Muscle of arm (tissue), 12 donors: ENCODE data around the gene GSG1L. TPM values are rescaled to one million over a fixed set of nuclear protein-coding genes. Genes with fewer than 3 reads are reported as not detected.

Experiments
- DNase-seq: peaks from one replicate; pipeline ENCODE4 v3.0.0-alpha.2; 2013
- polyA plus RNA-seq, 12 donors: library from polyadenylated mRNA; unstranded; fragments of 120-200 nt; gene quantifications; one replicate each; pipeline ENCODE4 v1.2.1, GENCODE V29; 2013; ENCODE audit not compliant: insufficient read length in 12 of 12

The GSG1L gene
- polyA plus RNA-seq, 12 donors: 1.6 to 2.9 (median 2.0) TPM; not detected in 2

DNA sequence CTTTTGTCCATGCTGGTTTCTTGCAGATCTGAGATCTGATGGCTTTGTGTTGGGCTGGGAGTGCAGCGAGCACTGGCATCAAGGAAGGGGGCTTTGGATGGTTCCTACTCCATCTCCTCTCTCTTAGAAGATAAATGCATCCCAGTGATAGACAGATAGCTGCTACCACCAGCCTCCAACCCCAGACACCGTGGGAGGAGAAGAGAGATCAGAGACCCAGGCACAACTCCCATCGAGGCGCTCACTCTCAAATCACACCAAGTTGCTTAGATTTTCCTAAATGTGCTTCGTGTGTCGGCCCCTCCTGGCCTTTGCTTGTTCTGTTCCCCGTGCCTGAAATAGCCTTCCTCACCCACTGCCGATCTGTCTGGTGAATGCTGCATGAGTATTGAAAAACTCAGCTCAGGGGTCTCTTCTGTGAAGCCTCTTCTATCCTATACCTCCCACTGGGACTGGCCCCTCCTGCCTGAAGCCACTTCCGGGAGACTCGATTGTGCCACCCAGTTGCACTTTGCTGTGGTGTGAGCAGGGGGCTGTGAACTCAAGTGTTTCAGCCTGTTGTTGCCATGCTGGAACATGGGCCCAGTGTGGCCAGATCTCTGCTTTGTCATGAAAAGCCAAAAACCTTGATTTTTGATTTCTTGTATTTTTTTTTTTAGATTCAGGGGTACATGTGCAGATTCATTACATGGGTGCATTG lies 242.7 kb downstream of the GSG1L start:
- DNase-seq: no peak

DNA sequence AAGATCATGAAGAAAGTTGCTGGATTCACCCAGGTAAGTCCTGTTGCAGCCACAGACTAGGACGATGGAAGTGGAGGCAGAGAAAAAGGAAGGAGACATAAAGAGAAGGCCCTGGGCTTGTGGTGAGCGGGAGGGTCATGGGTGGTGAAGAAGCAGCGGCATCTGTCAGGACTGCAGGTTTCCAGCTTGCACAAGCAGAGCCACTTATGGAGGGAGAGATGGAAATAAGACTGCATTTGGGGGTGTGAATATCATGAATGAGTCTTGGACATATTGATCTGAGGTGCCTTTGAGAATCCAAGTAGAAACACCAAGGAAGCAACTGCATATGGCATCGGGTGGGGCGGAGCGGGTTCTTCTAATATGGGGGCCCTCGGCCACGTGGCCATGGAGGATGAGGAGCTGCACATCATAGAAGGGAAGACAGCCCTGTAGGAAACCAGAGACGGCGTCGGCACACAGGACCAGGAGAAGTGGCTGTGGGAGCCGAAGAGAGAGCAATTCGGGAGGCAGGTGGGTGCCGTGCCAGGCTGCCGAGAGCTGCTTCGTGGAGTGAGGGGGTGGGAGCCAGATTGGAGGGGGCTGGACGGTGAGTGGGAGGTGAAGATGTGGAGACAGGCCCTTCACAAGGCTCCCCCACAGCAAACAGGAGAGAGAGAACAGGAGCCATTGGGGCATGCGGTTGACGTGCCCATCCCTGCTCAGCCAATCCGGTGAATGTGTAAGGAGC lies 243.5 kb downstream of the GSG1L start:
- DNase-seq: no peak

DNA sequence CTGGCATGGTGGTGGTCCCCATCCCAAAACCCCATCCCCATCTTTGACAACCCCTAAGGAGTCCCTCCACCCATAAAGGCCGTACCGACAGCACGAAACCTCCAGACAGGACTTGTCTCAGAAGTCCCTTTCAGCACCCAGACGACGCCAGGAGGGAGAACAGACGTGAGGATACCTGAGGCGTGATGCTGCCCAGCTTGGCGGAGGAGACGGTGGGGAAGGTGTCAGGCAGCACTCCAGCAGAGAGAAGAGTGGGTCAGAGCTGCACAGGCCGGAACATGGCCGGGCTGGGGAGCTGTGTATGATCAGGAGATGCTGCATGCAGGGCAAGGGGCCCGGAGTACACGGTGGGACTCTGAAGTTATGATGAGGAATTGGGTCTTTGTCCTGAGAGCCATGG lies 244.2 kb downstream of the GSG1L start:
- DNase-seq: no peak

DNA sequence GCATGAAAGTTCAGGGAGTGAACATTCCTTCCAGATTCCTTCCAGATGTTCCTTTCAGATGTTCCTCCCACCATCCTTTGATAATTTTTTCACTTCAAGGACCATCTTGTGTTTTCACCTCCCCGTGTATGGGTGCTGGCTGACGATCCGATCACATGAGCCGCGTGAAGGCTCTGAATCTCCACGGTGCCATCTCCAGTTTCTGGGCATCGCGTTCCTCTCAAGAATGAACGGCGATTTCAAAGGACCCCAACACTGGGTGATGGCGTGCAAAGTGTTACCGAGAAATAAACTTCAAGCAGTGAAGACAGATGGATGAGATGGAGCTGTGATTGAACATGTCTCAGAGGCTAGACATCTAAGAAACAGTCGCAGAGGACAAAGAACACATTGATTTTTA lies 245.3 kb downstream of the GSG1L start:
- DNase-seq: no peak

DNA sequence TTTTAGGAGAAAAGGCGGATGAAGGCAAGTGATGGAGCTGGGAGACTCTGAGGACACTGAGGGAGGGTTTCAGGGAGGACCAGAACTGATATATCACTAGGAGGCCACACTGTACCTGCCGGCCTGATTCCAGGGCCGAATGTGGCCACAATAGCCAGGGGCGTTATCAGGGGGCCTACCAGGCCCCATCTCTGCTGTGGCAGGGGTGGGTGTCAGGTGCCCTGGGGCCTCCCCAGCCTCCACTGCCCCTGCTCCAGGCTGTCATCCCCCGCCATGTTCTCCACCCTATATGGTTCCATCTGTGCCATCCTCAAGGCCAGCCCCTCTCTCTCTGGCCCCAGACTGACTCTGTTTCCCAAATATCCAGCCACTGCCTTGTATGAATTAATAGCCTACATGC lies 246.5 kb downstream of the GSG1L start:
- no peak for DNase-seq

DNA sequence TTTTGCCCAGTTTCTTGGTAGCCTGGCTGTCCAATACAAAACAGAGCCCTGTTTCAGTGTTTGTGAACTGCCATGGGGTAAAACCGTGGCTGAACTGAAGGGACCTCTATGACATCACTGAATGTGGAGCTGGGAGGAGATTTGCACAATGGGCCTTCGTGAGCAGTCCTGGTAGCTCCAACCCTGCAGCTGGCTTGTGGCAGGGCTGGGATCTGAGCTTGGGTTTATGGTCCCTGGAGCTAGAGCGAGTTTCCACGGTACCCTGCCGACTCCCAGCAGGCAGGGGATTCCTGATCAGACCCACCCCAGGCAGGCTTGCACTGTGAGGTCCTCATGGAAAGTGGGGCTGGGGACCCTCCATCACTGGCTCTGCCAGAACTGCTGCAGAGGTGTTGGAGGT lies 247.0 kb downstream of the GSG1L start:
- DNase-seq: no peak

DNA sequence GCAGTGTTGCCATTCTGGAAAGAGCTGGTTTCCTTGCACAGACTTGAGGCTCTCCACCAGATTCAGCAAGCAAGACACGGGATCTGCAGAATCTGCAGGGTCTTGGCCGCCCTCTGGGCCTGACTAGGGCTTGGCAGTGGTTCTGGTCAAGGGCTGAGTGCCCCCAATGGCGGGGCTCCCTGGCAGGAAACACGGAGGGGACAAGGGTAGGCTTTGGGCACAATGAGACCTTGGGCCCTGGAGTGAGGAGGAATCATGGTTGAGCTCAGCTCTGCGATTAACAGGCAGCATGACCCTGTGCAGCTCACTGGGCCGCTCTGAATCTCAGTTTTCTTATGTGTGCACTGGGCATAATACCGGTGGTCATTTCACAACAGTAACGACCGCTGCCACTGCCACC lies 249.9 kb downstream of the GSG1L start:
- DNase-seq: no peak

DNA sequence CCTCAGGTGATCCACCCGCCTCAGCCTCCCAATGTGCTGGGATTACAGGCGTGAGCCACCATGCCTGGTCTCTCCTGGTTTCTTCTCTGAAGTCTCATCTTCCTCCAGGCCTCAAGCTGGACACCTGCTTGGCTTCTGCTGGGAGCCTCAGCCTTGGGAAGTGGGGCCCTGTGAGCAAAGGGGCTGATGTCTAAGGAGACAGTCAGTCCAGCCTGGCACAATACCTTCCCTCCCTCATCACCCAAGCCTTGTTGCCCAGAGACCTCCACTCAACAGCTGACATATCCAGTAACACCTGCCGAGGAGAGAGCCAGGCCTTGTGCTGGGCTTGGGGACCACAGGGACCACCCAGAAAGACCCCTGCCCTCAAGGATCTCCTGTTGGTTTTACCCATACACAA lies 251.6 kb downstream of the GSG1L start:
- no peak for DNase-seq

DNA sequence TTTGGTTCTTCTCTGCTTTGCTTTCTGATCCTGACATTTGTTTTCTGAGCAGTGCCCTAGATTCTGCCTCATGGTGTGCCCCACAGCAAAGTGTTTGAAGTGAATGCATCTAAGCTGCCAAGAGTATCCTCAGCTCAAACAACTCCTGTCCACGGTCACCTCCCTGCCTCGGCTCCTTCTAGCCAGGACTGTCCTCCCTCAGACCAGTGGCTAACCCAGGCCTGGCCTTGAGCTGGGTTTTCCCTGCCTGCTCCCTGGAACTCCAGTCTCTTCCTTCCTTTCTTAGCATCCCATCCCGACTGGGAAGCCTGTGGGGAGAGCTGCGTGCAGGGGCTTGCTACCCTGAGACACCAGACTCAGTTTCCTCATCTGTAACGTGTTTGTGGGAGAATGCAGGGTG lies 256.5 kb downstream of the GSG1L start:
- DNase-seq: no peak

DNA sequence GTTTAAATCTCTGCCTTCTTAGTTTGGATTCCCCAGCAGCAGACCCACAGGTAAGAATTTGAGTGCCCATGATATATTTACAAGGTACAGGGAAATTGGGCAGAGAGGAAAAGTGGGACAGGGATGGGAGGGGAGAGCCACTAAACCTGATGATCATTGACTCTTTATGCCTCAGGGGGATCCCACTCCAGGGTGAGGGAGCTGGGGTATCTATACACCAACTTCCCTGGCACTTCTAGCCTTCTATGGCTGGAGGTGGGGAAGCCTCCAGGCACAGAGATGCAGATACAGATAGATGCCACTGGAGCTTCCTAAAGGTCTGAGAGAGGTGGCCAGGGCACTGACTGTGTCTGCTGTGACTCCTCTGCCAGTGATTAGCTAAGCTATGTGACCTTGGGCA lies 257.1 kb downstream of the GSG1L start:
- DNase-seq: no peak

DNA sequence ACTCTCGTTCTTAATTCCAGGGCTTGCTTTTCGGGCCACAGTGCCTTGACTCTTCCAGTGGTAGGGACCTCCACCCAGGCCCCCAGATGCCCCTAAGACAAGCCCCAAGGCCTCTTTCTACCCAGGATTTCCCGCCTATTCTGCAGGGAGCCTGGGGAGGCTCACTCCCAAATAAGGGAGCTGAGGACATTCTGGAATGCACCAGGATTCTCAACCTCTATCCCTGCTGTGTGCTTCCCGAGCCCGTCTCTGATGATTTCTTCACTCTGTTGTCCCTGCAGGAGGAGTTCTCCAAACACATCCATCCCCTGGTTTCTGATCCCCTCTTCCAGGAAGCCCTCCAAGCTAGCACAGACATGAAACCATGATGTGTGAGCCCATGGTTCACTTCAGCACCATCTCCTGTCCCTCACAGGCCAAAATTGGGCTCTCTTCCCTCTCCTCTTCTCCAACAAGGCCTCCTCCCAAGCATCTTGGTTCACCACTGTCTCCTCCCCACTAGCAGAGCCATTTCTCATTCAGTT lies 257.6 kb downstream of the GSG1L start:
- DNase-seq: no peak

DNA sequence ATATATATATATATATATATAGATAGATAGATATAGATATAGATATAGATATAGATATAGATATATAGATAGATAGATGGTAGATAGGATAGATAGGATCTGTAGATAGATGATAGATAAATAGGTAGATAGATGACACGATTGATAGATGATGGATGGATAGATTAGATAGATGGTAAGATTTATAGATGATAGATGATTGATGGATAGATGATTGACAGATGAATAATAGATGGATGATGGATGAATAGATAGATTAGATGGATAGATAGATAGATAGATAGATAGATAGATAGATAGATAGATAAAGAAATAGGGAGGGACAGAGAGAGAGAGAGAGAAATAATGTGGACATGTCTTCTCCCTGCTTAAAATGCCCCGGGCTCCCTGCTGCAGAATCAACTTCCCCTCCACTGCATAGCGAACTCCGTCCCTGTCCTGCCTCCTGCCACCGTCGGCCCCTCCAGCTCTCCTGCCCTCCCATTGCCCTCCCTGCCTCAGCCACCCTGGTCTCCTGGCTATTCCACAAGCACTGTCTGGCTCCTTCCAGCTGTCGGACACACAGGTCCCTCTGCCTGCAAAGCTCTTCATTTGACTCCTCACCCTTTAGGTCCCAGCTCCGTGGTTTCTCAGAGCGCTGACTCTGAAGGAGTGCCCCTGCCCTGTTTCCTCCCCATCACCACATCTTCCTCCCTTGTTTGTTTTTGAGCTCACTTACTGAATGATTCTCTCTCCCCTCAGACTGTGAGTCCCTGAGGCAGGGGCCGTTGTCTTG lies 259.6 kb downstream of the GSG1L start:
- DNase-seq: no peak

DNA sequence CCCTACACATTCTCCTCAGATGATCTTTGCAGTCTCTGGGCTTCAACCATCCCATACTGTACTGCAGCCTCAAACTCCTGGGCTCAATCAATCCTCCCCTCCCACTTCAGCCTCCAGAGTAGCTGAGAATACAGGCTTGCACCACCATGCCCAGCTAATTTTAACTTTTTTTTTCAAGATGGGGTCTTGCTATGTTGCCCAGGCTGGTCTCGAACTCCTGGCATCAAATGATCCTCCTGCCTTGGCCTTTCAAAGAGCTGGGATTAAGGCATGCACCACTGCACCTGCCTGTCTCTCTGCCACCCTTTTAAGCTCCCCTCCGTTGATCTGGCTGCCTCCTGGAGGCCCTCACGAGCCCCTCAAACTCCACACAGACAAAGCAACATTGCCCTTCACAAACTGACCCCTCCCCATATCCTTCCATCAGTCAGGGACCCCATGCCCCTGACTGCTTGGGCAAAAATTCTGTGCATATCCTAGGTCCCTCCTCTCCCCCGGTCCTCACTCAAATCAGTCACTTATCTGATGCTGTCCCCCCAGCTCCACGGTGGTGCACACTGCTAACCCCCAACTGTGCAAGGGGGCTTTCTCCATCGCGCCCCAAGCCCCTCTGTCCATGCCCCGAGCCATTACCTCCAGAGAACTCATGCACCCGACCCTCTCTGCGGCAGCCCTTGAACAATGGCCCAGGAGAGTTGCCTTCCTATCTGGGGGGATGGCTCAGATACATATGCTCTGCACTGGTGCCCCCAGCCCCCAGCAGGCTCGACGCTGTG lies 260.7 kb downstream of the GSG1L start:
- DNase-seq: no peak

DNA sequence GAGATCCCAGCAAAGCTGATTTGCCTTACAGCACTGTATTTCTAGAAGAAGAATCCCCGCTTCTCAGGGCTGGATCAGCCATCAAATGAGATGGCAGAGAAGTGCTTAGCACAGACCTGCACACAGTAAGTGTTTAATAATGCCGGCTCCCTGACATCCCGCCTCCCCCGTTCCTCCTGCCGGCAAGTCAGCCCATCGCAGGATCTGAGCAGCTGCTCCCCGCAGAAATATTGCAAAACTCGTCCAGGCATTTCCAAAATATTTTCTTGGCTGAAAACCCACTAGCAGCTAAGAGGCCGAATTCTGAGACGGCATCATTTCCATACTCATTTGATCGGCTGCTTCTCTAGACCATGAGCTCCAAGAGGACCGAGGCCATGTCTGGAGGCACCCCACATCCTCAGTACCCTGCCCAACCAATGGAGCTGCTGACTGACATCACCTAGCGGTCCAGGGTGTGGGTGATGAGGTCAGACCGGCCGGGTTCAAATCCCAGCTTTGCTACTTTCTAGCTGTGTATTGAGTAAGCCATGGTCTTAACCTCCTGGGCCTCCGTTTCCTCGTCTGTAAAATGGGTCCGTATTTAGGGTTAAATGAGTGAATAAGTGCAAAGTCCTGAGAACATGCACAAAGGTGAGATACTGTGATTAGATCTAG lies 262.1 kb downstream of the GSG1L start:
- no peak for DNase-seq

DNA sequence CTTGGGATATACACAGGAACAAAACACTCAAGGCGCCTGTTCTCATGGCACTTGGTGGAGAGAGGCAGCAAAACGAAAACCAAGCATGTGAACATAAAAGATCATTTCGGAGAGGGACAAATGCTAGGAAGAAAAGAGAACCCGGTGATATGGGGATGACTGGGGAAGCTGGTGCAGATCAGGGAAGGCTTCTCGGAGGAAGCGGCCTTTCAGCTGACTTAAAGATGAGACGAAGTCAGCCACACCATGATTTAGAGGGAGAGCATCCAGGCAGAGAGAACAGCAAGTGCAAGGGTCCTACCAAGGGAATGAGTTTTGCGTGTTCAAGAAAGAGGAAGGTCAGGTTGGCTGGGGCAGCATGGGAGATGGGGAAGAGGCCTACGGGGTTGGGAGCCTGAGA lies 262.7 kb downstream of the GSG1L start:
- DNase-seq: no peak

DNA sequence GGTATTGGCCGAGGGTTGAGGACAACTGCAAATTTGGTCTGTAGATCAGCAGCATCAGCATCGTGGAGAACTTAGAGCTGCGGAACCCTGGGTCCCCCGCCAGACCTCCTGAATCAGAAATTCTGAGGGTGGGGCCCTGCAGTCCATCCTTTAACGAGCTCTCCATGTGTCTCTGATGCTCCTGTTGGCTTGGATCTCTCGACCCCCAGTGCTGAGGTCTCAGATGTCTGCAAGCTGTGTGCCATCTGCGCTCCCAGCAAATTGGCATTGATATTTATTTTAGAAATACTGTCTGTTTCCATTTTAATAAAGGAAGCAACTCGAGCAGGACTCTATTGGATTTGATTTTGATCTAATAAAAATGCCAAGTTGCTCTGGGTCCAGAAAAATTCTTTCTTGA lies 263.6 kb downstream of the GSG1L start:
- no peak for DNase-seq

DNA sequence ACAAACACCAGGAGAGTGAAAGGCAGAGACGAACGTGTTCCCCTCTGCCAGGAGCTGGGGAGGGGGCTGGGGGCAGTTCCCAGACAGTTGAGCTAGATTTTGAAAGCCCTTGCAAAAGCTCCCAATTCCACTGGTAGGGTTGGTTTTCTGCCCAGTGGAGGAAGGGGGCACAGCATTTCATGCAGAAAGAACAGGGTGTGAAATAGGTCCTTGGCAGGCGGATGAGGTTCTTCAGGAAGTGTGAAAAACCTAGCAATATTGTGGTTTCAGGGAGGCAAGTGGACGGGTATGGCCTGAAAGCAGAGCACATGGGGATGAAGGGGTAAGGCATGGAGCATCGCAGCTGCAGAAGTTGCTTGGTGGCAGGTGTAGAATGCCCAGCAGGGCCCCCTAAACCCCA lies 265.3 kb downstream of the GSG1L start:
- no peak for DNase-seq

DNA sequence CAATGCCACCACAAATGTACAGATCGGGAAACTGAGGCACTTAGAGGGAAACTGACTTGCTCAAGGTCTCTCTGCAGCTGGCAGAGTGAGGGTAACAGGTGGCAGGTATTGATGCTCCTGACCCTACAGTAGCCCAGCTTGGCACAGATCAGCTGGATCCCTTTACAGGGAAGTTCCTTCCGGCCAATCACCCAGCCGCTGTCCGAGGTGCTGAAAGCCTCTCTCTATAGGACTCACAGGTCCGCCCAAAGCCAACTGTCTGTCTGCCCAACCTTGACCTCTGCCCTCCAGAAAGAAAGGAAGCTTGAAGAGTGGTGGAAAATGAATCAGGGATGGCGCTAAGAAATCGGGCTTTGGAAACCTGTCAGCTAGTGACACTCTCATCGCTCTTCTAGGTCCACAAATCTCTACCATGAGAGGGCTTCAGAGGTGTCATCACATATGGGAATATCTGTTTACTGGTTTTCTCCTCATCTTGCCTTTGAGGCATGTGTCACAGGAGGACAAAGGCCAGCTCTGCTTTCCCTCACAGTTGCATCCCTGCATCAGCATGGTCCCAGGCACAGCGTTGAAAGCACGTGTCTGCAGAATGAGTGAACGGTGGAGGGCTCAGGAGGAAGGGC lies 267.4 kb downstream of the GSG1L start:
- DNase-seq: peak; percentile 65

DNA sequence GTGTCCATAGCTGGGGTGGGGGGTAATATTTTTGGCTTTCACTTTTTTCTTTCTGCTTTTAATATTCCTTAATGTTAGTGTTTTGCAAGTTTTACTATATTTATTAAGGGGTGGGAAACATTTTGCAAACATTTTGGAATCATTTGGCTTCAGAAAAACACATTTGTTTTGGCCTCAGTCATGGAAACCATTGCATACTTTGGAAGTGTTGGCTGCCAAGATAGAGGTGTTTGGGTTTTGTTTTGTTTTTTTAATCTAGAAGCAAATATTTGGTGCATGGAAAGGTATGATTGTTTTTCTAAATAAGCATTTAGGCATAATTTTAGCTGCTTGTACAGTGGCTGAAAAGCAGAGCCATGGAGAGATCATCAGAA lies 270.3 kb downstream of the GSG1L start:
- DNase-seq: no peak

DNA sequence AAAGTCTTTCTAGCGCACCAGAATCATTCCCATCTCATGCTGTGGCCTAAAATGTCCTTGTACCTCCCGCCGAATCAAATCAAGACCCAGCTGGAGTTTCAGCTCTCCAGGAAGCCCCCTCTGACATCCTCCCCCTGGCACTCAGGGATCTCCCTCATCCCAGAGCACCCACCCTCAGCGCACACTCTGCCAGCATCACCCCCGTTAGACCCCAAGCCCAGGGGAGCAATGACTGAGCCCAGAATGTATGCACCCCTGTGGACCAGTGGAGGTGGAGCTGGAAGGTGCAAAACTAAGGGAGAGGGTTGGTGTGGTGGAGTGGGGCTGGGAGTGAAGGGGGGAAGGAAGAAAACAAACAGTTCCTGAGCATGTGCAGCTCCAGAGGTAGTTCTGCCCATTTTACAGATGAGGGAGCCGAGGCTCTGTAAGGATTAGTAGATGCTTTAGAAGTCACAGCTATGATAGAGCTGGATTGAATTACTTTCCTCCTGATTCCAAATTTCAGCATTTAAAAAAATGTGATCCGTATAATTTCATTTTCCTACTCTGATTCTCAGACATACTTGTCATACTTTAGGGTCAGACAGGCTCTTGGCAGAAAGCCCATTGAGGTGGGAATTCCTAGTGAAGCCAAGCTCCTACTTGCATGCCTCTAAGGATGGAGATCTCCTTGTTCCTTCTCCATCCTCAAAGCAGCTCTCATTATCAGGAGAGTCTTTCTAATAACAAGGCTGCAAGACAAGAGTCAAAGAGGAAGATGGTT lies 270.8 kb downstream of the GSG1L start:
- no peak for DNase-seq
